Thoracic aorta (tissue), 2 donors: ENCODE results near the gene TAF8. TPM values are rescaled to one million over a fixed set of nuclear protein-coding genes. Genes with fewer than 3 reads are reported as not detected.

ENCODE experiments used
- ATAC-seq: fragments of 150-250 bp; one replicate; pipeline ENCODE4 v1.8.0; 2017; ENCODE audit warnings: low read depth; ENCODE audit not compliant: insufficient number of reproducible peaks, low FRiP score
- DNase-seq: peaks from one replicate; pipeline ENCODE4 v3.0.0-alpha.2; 2020; ENCODE audit warnings: low spot score
- H3K27ac ChIP-seq, 2 donors: fragments of 200-600 bp; sonication (generic); 1 replicate in 1 of 2; 2 replicates in 1 of 2; pipeline ENCODE4 v1.5.1; 2016; ENCODE audit warnings: mild to moderate bottlenecking in 2 of 2, moderate library complexity in 2 of 2
- H3K27me3 ChIP-seq: fragments of 200-600 bp; sonication (generic); replicated peaks from 2 replicates; pipeline ENCODE4 v1.6.0; 2016; ENCODE audit warnings: mild to moderate bottlenecking; ENCODE audit not compliant: insufficient read depth
- H3K36me3 ChIP-seq: fragments of 200-600 bp; sonication (generic); one replicate; pipeline ENCODE4 v1.5.1; 2016
- H3K4me1 ChIP-seq, 2 donors: fragments of 200-600 bp; sonication (generic); 1 replicate in 1 of 2; 2 replicates in 1 of 2; pipeline versions ENCODE4 v1.5.1 to v1.6.0; 2016; ENCODE audit warnings: low read depth in 2 of 2, mild to moderate bottlenecking in 1 of 2; ENCODE audit not compliant: control insufficient read depth in 1 of 2
- H3K4me3 ChIP-seq: fragments of 200-600 bp; sonication (generic); 2 replicates; pipeline ENCODE4 v1.5.1; 2016; ENCODE audit warnings: mild to moderate bottlenecking
- H3K9me3 ChIP-seq: fragments of 200-600 bp; sonication (generic); 2 replicates; pipeline ENCODE4 v1.5.1; 2016
- total RNA-seq, 2 donors: library from RNA; depleted of rRNA; stranded (reverse); fragments of >200 nt; gene quantifications; one replicate each; pipeline versions ENCODE4 v1.1.0 to v1.2.3, GENCODE V29; 2016
- TF ChIP-seq, protein P1 (sequence below): fragments of 200-600 bp; sonication (generic); IDR thresholded peaks from one replicate; pipeline ENCODE4 v1.5.1; 2019; ENCODE audit warnings: antibody characterized with exemption

The TAF8 gene
- total RNA-seq, 2 donors from 2014 or later, result 24.5 to 40.8 TPM

DNA sequence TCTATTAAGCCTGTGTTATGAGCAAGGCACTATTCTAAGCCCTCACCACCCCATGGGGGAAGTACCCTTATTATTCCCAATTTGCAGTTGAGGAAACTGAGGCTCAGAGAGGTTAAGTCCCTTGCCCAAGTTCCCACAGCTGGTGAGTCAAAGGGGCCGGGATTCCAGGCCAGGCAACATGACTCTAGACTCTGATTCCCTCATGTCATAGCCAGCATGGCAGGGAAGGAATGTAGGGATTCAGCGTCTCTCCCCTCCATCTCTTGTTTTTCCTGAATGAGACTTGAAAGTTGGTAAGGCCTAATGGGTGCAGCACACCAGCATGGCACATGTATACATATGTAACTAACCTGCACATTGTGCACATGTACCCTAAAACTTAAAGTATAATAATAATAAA is 85.4 kb downstream of the TAF8 start:
- H3K9me3 ChIP-seq, result no peaks in the 10 kb centered on the region
- no peak for ATAC-seq
- TF ChIP-seq, protein P1, sequence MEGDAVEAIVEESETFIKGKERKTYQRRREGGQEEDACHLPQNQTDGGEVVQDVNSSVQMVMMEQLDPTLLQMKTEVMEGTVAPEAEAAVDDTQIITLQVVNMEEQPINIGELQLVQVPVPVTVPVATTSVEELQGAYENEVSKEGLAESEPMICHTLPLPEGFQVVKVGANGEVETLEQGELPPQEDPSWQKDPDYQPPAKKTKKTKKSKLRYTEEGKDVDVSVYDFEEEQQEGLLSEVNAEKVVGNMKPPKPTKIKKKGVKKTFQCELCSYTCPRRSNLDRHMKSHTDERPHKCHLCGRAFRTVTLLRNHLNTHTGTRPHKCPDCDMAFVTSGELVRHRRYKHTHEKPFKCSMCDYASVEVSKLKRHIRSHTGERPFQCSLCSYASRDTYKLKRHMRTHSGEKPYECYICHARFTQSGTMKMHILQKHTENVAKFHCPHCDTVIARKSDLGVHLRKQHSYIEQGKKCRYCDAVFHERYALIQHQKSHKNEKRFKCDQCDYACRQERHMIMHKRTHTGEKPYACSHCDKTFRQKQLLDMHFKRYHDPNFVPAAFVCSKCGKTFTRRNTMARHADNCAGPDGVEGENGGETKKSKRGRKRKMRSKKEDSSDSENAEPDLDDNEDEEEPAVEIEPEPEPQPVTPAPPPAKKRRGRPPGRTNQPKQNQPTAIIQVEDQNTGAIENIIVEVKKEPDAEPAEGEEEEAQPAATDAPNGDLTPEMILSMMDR, result no peak
- H3K27me3 ChIP-seq, result no peaks in the 10 kb centered on the region
- H3K4me1 ChIP-seq, result no peaks in the 10 kb centered on the region
- H3K27ac ChIP-seq, result no peak overlapping the region
- H3K36me3 ChIP-seq, result no peaks in the 10 kb centered on the region
- DNase-seq, result no peak
- H3K4me3 ChIP-seq, result no peak overlapping the region

DNA sequence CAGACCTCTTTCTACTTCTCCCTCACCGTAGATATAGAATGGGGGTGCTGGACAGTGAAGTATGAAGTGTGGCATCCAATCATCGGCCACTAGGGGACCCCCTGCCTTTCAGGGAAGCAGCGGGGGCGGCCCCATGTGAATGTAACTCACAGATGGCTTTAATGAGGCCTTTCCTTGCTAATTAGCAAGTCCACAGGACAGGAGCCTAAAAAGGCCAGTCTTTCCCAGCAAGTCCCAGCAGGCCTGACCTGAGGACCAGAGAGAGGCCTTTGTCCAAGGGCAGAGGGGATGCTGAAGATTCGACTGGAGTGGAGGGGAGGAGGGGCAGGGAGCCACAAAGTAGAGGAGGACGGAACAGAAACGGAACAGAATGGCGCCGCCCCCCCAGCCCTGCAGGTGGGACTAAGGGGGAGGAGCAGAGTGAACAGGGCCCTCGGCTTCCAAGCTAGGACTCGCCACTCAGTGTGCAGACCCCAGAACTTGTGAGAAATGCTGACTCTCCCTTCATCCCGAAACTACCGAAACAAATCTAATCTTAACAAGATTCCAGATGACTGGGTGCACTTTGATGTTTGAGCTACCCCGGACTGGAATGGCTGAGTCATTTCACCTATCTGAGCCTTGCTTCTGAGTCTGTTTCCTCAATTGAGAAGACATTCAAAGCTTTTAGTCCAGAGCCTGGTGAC is 86.3 kb downstream of the TAF8 start:
- H3K9me3 ChIP-seq, result no peaks in the 10 kb centered on the region
- no peak overlapping the region for H3K27ac ChIP-seq
- no peak overlapping the region for H3K4me3 ChIP-seq
- TF ChIP-seq, protein P1, result no peak
- DNase-seq (no peak), ATAC-seq (no peak)
- no peaks in the 10 kb centered on the region for H3K36me3 ChIP-seq
- H3K27me3 ChIP-seq, result peaks cover 4% of the 10 kb centered on the region
- no peaks in the 10 kb centered on the region for H3K4me1 ChIP-seq

Other genes with a start within 250 kb of the TAF8 start
- gene USP49, start 155.1 kb upstream of the TAF8 start, total RNA-seq, result 1 to 10 TPM; 3.3 to 3.8 TPM
- gene MED20, start 129.4 kb upstream of the TAF8 start, total RNA-seq, result 10 to 100 TPM in 1 of 2 donors, 1 to 10 TPM in 1; 5.6 to 11.6 TPM
- 10 to 100 TPM in 1 of 2 donors, 1 to 10 TPM in 1; 5.3 to 11.6 TPM for gene BYSL, start 129.0 kb upstream of the TAF8 start, total RNA-seq
- 100 to 1,000 TPM; 131 to 170 TPM for gene CCND3, start 108.7 kb upstream of the TAF8 start, total RNA-seq
- gene C6orf132, start 92.1 kb downstream of the TAF8 start, total RNA-seq, result 1 to 10 TPM in 1 of 2 donors, under 1 TPM in 1; 0.54 to 2.4 TPM
- gene GUCA1A, start 122.8 kb downstream of the TAF8 start, total RNA-seq, result not detected
- gene GUCA1B, start 144.4 kb downstream of the TAF8 start, total RNA-seq, result 1 to 10 TPM in 1 of 2 donors, not detected in 1; 2.1 TPM
- gene MRPS10, start 167.3 kb downstream of the TAF8 start, total RNA-seq, result 10 to 100 TPM; 23.0 to 30.0 TPM